HG03025 (cell line): Measurements from ENCODE around the gene PTRH1.
"Not testable (repeated sequence)": the region's sequence is repeated elsewhere in the genome, so short reads cannot be mapped to it uniquely, and the experiment has no call there.

ENCODE experiments used
- ATAC-seq: cut with Tn5 transposase; IDR thresholded peaks from one replicate; pipeline ENCODE4 v1.9.1; 2021; ENCODE audit warnings: mild to moderate bottlenecking, moderate library complexity; ENCODE audit not compliant: unreplicated experiment, low FRiP score

PTRH1 gene

GRCh38 chr9:127715470-127716337, at the start of gene PTRH1, which contains the start of gene TTC16:
TSS of gene PTRH1 (minus strand) at chr9:127715663. CDS start at chr9:127715639, 24 bp downstream.
TSS of gene TTC16 (plus strand) at chr9:127716079. CDS start at chr9:127716146, 67 bp downstream.
- ATAC-seq: peak; percentile 89

DNA sequence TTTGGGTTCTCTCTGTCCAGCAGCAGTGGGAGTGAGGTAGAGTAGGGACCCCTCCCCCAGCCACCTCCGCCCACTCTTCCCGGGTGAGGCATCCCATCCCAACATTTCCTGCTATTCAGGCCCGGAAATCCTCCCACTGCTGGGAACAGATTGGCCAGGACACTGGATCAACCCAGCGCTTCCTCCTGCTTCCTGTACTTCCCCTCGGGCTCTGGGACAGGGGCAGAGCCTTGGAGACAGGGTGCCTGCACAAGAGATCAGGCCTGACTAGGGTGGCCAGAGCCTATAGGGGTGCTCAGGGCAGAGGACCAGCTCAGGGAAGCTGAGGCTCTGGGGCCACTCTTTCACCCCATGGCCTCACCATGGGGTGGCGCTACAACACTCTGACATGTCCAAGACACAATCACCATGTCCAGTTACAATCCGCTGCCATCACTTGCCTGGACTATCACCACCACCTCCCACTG, 48.5 kb upstream of the PTRH1 start:
- ATAC-seq: no peak

DNA sequence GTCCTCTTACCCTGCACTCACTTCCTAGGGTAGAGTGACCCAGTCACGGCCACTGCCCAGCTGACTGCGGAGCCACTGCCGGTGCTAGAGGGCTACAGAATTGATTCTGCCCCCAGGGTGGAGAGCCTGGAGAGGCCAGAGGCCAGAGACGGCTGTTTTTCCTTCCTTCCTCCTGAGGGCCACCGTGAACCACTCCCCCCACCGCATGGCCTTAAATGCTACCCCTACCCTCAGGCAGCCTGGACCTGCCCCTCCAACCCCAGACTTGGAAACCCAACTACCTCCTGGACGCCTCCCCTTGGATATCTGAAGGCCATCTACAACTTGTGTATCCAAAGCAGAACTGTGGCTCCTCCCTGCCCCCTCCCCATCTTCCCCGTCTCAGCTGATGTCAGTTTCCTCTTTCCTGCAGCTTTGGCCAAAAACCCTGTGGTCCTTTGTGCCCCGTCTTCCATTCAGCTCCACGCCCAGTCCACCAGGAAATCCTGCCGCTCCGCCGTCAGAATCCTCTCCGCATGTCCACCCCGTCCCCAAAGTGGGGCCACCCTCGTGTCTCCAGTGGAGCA, 46.7 kb upstream of the PTRH1 start:
- ATAC-seq: no peak

DNA sequence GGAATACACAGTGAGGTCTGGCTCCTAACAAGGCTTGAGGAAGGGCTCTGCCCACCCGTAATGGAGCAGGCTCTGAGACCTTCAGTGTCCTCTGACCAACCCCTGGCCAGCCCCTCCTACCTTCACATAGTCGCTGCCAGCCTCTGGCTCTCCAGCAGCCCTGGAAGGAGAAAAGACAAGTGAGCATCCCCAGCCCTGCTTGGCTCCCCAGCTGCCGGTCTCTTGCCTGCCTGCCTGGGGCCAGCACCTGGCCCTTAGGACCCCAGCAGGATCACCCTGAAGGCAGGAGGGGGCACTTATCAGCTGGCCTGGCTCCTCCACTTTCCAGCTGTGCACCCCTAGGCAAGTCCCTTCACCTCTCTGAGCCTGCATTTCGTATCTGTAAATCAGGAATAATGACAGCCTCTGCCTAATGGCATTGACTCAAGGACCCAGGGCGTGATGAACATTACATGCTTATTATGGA, 46.1 kb upstream of the PTRH1 start:
- ATAC-seq: no peak

DNA sequence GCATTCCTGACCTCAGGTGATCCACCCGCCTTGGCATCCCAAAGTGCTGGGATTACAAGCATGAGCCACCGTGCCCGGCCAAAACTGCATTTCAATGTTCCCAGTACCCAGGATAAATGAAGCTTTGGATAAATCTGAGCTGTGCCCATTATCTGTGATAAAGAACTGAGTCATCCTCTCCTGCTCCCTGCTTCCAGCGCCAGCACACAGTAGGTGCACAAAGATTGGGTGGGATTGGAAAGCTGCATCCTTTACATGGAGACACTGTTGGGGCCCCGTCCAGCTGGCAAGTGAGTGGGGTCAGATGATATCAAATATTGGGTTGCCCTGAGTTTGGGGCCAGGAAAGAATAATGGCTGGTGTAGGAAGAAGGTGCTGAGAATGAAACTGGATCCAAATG, 45.6 kb upstream of the PTRH1 start:
- ATAC-seq: no peak

DNA sequence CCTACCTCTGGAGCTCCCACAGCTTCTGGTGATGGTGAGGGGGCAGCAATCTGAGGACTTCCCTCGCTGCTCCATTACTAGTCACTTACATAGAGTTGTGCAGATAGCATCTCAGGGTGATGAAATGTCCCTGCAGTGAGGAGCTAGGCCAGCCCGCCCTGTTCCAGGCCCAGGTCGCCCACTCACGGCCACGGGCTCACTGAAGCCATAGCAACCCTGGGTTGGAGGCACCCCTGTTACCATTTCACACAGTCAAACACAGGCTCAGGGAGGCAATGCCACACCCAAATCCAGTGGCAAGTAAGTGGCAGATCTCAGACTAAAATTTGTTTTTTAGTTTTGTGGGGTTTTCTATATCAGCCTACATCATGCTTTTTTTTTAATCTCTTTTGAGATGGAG, 43.4 kb upstream of the PTRH1 start:
- ATAC-seq: no peak

DNA sequence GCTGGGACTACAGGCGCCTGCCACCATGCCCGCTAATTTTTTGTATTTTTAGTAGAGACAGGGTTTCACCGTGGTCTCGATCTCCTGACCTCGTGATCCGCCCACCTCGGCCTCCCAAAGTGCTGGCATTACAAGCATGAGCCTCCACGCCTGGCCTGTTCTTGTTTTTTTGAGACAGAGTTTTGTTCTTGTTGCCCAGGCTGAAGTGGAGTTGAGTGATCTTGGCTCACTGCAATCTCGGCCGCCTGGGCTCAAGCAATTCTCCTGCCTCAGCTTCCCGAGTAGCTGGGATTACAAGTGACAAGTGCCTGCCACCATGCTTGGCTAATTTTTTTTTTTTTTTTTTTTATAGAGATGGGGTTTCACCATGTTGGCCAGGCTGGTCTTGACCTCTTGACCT, 41.3 kb upstream of the PTRH1 start:
- ATAC-seq: not testable (repeated sequence)

GRCh38 chr9:127756233-127756632, 40.8 kb upstream of the PTRH1 start:
- no peak for ATAC-seq

DNA sequence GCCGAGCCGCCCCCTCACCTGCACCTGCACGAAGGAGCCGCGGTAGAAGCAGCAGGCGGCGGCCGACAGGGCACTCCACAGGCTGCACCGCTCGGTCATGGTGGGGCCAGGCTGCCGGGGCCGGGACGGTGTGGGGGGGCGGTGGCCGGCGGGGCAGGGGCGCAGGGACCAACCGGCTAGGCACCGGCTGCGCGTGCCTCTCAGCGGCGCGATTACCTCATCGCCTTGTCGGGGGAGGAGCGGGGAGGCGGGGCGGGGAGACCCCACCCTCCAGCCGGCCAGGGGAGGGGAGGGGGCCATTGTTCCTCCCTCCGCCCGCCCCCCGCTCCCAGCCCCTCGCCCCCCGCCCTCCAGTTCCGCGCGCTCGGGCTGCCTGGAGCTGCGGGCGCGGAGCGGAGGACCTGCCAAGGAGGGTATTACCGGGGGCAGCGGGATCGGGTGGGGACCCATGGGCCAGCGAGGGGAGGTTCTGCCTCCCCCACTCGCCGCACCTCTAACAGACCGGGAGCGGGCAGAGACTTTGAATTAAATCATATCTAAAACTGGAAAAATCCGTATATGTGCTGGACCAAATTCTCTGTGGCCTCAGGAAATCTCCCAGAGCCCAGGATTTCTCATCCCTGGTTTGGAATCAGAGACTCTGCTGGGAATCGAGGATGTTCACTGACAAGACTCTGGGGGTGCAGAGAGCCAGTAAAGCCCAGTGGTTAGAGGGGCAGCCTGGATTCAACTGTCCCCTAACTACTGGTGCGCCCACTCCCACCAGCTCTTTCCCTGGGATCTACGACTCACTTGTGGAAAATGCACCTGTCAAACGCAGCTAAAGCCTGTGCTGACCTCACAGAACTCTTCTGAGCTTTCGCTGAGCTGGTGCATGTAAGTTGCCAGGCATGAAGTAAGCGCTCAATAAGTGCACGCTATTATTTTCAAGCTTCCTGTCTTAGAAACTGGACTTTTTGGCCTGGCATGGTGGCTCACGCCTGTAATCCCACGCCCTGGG, 39.9 kb upstream of the PTRH1 start:
- ATAC-seq: no peak

GRCh38 chr9:127754099-127755060, 38.9 kb upstream of the PTRH1 start:
- ATAC-seq: no peak

- no peak for ATAC-seq
These were observed 38.2 kb upstream of the PTRH1 start for GRCh38 chr9:127753622-127754021.

- no peak for ATAC-seq
These were observed 37.7 kb upstream of the PTRH1 start for GRCh38 chr9:127753148-127753547.

DNA sequence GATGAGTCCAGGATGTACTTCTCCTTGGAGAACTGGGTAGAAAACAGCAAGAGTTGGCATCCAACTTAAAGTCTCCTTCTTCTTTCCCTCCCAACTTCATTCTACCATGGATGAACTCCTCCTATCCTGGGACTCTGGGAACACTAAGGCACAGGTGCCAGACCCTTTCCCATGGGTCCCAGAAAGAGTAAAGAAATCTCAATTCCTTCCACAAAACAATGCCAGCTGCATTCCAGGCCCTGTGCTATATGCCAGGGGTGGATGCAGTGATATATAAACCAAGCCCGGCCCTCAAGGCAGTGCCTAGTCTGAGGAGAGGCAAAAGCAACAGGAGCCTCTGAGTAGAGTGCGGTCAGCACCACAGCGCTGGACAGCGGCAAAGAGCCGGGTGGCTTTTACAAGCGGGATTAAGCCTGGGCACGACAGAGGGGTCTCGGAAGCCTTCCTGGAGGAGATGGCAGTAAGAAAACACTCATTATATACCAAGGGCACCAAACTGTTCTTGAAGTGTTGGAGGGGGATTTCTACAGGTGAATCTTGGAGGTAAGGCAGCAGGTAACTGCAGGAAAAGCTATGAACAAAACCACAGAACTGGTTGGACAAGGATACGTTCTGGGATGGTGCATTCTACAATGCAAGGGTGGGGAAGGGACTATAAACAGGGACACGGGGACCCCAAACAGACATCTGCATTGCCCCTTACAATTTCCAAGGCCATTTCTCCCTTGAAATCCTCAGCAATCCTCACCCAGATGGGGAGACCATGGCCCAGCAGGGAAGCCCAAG, 36.0 kb upstream of the PTRH1 start:
- ATAC-seq: no peak

GRCh38 chr9:127749090-127749787, 33.8 kb upstream of the PTRH1 start:
- no peak for ATAC-seq

DNA sequence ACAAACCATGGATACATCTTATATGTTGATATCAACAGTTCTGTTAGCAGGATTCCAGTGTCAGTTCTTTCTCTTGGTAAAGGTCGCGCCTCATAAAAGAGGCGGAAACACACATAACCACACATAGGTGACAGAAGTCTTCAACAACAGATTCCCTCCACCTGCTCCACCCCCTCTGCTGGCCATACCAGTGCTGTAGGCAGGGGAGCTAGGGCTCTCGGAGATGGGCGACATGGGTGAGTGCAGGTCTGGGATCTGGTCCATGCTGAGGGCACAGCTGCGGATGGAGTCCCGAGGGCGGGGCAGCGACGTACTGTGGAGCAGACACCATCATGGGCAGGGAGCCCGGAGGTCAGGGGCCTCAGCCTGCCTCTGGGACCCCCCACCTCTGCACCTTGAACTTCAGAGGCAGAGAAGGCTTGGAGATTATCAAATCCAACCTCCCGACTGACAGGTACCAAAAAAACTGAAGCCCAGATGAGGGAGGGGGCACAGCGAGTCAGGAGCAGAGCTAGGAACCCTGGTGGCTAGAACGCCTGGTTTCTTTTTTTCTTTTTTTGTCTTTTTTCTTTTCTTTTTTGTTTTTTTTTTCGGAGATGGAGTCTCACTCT, 31.6 kb upstream of the PTRH1 start:
- ATAC-seq: no peak

DNA sequence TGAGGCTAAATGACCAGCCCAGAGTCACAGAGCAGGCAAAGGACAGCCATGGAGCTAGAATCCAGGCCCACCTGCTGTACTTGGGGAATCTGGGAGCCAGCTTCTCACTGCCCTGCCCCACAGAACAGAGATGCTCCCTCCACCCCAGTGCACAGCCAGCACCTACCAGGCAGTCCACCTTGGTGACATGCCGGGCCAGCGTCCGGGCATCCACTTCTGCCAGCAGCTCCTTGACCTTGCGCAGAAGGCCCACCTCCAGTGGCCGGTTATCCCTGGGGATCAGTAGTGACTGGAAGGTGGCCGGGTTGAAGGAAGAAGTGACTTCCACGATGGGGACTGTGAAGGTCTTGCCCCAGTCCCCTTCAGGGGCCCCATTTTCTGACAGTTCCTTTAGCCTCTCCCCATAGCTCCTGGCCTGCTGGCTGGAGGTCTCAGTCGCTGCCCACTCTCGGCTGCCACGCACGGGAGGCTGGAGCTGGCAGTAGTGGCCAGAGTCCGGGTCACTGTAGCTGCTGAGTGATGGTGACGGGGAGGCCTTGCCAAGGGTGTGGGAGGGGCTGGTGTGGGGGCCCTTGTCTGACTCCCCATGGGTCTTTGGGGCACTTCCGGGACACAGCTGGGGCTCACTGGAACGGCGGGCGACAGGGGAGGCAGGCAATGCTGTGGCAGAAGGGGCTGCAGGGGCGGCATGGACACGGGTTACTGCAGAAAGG, 29.1 kb upstream of the PTRH1 start:
- ATAC-seq: no peak
